ENCODE measurements around the gene HSF2BP. TPM values are rescaled to one million over a fixed set of nuclear protein-coding genes. Genes with fewer than 3 reads are reported as not detected.

Gene HSF2BP
- 1.2 TPM for polyA plus RNA-seq (2013, experiment 1 of 2)
- polyA plus RNA-seq (2013, experiment 2 of 2) = 1.1 TPM

GRCh38 chr21:43659136-43660000, at the start of gene HSF2BP, which contains the start of gene RRP1B:
HSF2BP (minus strand) TSS chr21:43659488; CDS start chr21:43658096, 1,392 bp downstream.
RRP1B (plus strand) TSS chr21:43659560; CDS start chr21:43659665, 105 bp downstream.
- Histone ChIP-seq H3K27ac (ENCODE audit: low read depth, low read length) (peak within 1 kb of the TSS; percentile 82), H3K4ac (ENCODE audit: low read depth, low read length) (peak within 1 kb of the TSS; percentile 59), H2BK120ac (ENCODE audit: low read depth, low read length) (no peak within 1 kb of the TSS), H3K23ac (ENCODE audit: low read length) (no peak within 1 kb of the TSS), H3K9ac (ENCODE audit: low read length) (peak within 1 kb of the TSS; percentile 93), H2BK5ac (ENCODE audit: low read length) (no peak within 1 kb of the TSS), H2BK15ac (replicated peaks; ENCODE audit: low read depth) (no peak within 1 kb of the TSS), H3K36me3 (ENCODE audit: control insufficient read depth, insufficient read depth, low read length) (peaks cover 1% of the 10 kb centered on the region), H3K79me1 (ENCODE audit: low read length) (peaks cover 11% of the 10 kb centered on the region), H3K56ac (ENCODE audit: low read length) (peak within 1 kb of the TSS; percentile 97), H3K79me2 (ENCODE audit: control insufficient read depth, insufficient read depth, low read length) (peaks cover 37% of the 10 kb centered on the region), H4K8ac (ENCODE audit: low read depth, low read length) (peak within 1 kb of the TSS; percentile 29), H2AK5ac (ENCODE audit: low read length) (no peak within 1 kb of the TSS), H3K4me3 (ENCODE audit: low read length) (peak within 1 kb of the TSS; percentile 83), H3K4me1 (ENCODE audit: control insufficient read depth, low read depth, low read length) (no peaks in the 10 kb centered on the region), H3K18ac (ENCODE audit: low read length) (peak within 1 kb of the TSS; percentile 35), H3K4me2 (ENCODE audit: low read length) (peak within 1 kb of the TSS; percentile 42), H4K5ac (ENCODE audit: low read length) (no peak within 1 kb of the TSS), H3K27me3 (ENCODE audit: insufficient read depth, low read length, poor library complexity) (no peaks in the 10 kb centered on the region)
- DNase-seq = peak; percentile 92
- WGBS (ENCODE audit: extremely low coverage, insufficient coverage, low lambda C conversion rate) = no CpG with 5 or more reads among the region's 92 CpGs

- H2BK5ac ChIP-seq (ENCODE audit: low read length) = no peak overlapping the region
- no peak overlapping the region for H4K8ac ChIP-seq (ENCODE audit: low read depth, low read length)
- no peak overlapping the region for H3K56ac ChIP-seq (ENCODE audit: low read length)
- H2AK5ac ChIP-seq (ENCODE audit: low read length) = no peak overlapping the region
- H3K27ac ChIP-seq (ENCODE audit: low read depth, low read length) = no peak overlapping the region
- H3K4me2 ChIP-seq (ENCODE audit: low read length) = no peak overlapping the region
- H3K4me3 ChIP-seq (ENCODE audit: low read length) = no peak overlapping the region
- H3K79me1 ChIP-seq (ENCODE audit: low read length) = no peaks in the 10 kb centered on the region
- H3K23ac ChIP-seq (ENCODE audit: low read length) = no peak overlapping the region
- H3K27me3 ChIP-seq (ENCODE audit: insufficient read depth, low read length, poor library complexity) = no peaks in the 10 kb centered on the region
- no peak for DNase-seq
- peaks cover 2% of the 10 kb centered on the region for H3K4me1 ChIP-seq (ENCODE audit: control insufficient read depth, low read depth, low read length)
- H3K9ac ChIP-seq (ENCODE audit: low read length) = no peak overlapping the region
- no peak overlapping the region for H2BK120ac ChIP-seq (ENCODE audit: low read depth, low read length)
- no peaks in the 10 kb centered on the region for H3K79me2 ChIP-seq (ENCODE audit: control insufficient read depth, insufficient read depth, low read length)
- no peak overlapping the region for H3K18ac ChIP-seq (ENCODE audit: low read length)
- H2BK15ac ChIP-seq (replicated peaks; ENCODE audit: low read depth) = no peak overlapping the region
- no peaks in the 10 kb centered on the region for H3K36me3 ChIP-seq (ENCODE audit: control insufficient read depth, insufficient read depth, low read length)
- no peak overlapping the region for H3K4ac ChIP-seq (ENCODE audit: low read depth, low read length)
- no CpG with 5 or more reads among the region's 13 CpGs for WGBS (ENCODE audit: extremely low coverage, insufficient coverage, low lambda C conversion rate)
- H4K5ac ChIP-seq (ENCODE audit: low read length) = no peak overlapping the region
These were observed 49.6 kb upstream of the HSF2BP start for GRCh38 chr21:43708745-43709381.

- WGBS (ENCODE audit: extremely low coverage, insufficient coverage, low lambda C conversion rate) = no CpG with 5 or more reads among the region's 9 CpGs
- Histone ChIP-seq H3K4me3 (ENCODE audit: low read length) (no peak overlapping the region), H3K23ac (ENCODE audit: low read length) (no peak overlapping the region), H4K8ac (ENCODE audit: low read depth, low read length) (no peak overlapping the region), H2AK5ac (ENCODE audit: low read length) (no peak overlapping the region), H2BK5ac (ENCODE audit: low read length) (no peak overlapping the region), H3K4ac (ENCODE audit: low read depth, low read length) (no peak overlapping the region), H3K4me1 (ENCODE audit: control insufficient read depth, low read depth, low read length) (peaks cover 2% of the 10 kb centered on the region), H2BK120ac (ENCODE audit: low read depth, low read length) (no peak overlapping the region), H3K27ac (ENCODE audit: low read depth, low read length) (no peak overlapping the region), H3K56ac (ENCODE audit: low read length) (no peak overlapping the region), H3K4me2 (ENCODE audit: low read length) (no peak overlapping the region), H3K79me2 (ENCODE audit: control insufficient read depth, insufficient read depth, low read length) (no peaks in the 10 kb centered on the region), H4K5ac (ENCODE audit: low read length) (no peak overlapping the region), H3K9ac (ENCODE audit: low read length) (no peak overlapping the region), H3K79me1 (ENCODE audit: low read length) (no peaks in the 10 kb centered on the region), H3K36me3 (ENCODE audit: control insufficient read depth, insufficient read depth, low read length) (no peaks in the 10 kb centered on the region), H3K18ac (ENCODE audit: low read length) (no peak overlapping the region), H3K27me3 (ENCODE audit: insufficient read depth, low read length, poor library complexity) (no peaks in the 10 kb centered on the region), H2BK15ac (replicated peaks; ENCODE audit: low read depth) (no peak overlapping the region)
- no peak for DNase-seq
These were observed 48.2 kb upstream of the HSF2BP start for GRCh38 chr21:43707462-43707861.

- H3K27ac ChIP-seq (ENCODE audit: low read depth, low read length) = no peak overlapping the region
- no peak overlapping the region for H4K8ac ChIP-seq (ENCODE audit: low read depth, low read length)
- H3K23ac ChIP-seq (ENCODE audit: low read length) = no peak overlapping the region
- no peaks in the 10 kb centered on the region for H3K79me1 ChIP-seq (ENCODE audit: low read length)
- no peak overlapping the region for H2BK120ac ChIP-seq (ENCODE audit: low read depth, low read length)
- H3K9ac ChIP-seq (ENCODE audit: low read length) = no peak overlapping the region
- H3K4ac ChIP-seq (ENCODE audit: low read depth, low read length) = no peak overlapping the region
- no peak overlapping the region for H2BK5ac ChIP-seq (ENCODE audit: low read length)
- H3K4me2 ChIP-seq (ENCODE audit: low read length) = no peak overlapping the region
- no peak overlapping the region for H2AK5ac ChIP-seq (ENCODE audit: low read length)
- no peaks in the 10 kb centered on the region for H3K79me2 ChIP-seq (ENCODE audit: control insufficient read depth, insufficient read depth, low read length)
- peak; percentile 52 for DNase-seq
- no peaks in the 10 kb centered on the region for H3K4me1 ChIP-seq (ENCODE audit: control insufficient read depth, low read depth, low read length)
- peak overlapping the region; percentile 7 for H3K56ac ChIP-seq (ENCODE audit: low read length)
- no peaks in the 10 kb centered on the region for H3K27me3 ChIP-seq (ENCODE audit: insufficient read depth, low read length, poor library complexity)
- no peak overlapping the region for H3K18ac ChIP-seq (ENCODE audit: low read length)
- no CpG with 5 or more reads among the region's 29 CpGs for WGBS (ENCODE audit: extremely low coverage, insufficient coverage, low lambda C conversion rate)
- no peak overlapping the region for H4K5ac ChIP-seq (ENCODE audit: low read length)
- no peaks in the 10 kb centered on the region for H3K36me3 ChIP-seq (ENCODE audit: control insufficient read depth, insufficient read depth, low read length)
- H3K4me3 ChIP-seq (ENCODE audit: low read length) = no peak overlapping the region
- no peak overlapping the region for H2BK15ac ChIP-seq (replicated peaks; ENCODE audit: low read depth)
These were observed 44.0 kb upstream of the HSF2BP start for GRCh38 chr21:43703035-43703880.

GRCh38 chr21:43702785-43703034, 43.4 kb upstream of the HSF2BP start:
- Histone ChIP-seq H3K4me3 (ENCODE audit: low read length) (no peak overlapping the region), H3K36me3 (ENCODE audit: control insufficient read depth, insufficient read depth, low read length) (no peaks in the 10 kb centered on the region), H3K27ac (ENCODE audit: low read depth, low read length) (no peak overlapping the region), H2BK15ac (replicated peaks; ENCODE audit: low read depth) (no peak overlapping the region), H4K5ac (ENCODE audit: low read length) (no peak overlapping the region), H2AK5ac (ENCODE audit: low read length) (no peak overlapping the region), H4K8ac (ENCODE audit: low read depth, low read length) (no peak overlapping the region), H3K56ac (ENCODE audit: low read length) (peak overlapping the region; percentile 7), H2BK120ac (ENCODE audit: low read depth, low read length) (no peak overlapping the region), H3K79me2 (ENCODE audit: control insufficient read depth, insufficient read depth, low read length) (no peaks in the 10 kb centered on the region), H3K4me1 (ENCODE audit: control insufficient read depth, low read depth, low read length) (no peaks in the 10 kb centered on the region), H3K79me1 (ENCODE audit: low read length) (no peaks in the 10 kb centered on the region), H3K27me3 (ENCODE audit: insufficient read depth, low read length, poor library complexity) (no peaks in the 10 kb centered on the region), H3K9ac (ENCODE audit: low read length) (no peak overlapping the region), H3K4me2 (ENCODE audit: low read length) (no peak overlapping the region), H2BK5ac (ENCODE audit: low read length) (no peak overlapping the region), H3K23ac (ENCODE audit: low read length) (no peak overlapping the region), H3K4ac (ENCODE audit: low read depth, low read length) (no peak overlapping the region), H3K18ac (ENCODE audit: low read length) (no peak overlapping the region)
- WGBS (ENCODE audit: extremely low coverage, insufficient coverage, low lambda C conversion rate) = no CpG with 5 or more reads among the region's 12 CpGs
- DNase-seq = no peak

All from mesendoderm (in vitro differentiated cells).